ENCODE results near the gene ESRRG.

DNA sequence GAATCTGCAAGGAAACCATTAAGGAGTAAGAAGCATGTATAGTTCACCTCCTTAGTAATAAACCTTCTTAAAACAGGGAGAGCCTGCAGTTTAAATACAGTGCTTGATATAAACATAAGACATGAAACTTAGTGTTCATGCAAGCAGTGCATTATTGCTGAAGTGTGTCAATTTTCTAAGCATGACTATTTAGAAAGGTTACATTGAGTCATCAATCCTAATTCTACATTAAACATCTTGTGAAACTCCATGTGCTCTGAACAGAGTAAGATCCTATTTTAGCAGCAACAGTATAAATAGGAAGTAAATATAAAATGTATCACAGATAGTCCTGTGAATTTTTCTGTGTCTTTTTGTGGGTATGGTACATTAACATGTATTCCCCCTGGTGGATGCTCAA is 135.5 kb downstream of the ESRRG start:
- TF ChIP-seq, protein P1, sequence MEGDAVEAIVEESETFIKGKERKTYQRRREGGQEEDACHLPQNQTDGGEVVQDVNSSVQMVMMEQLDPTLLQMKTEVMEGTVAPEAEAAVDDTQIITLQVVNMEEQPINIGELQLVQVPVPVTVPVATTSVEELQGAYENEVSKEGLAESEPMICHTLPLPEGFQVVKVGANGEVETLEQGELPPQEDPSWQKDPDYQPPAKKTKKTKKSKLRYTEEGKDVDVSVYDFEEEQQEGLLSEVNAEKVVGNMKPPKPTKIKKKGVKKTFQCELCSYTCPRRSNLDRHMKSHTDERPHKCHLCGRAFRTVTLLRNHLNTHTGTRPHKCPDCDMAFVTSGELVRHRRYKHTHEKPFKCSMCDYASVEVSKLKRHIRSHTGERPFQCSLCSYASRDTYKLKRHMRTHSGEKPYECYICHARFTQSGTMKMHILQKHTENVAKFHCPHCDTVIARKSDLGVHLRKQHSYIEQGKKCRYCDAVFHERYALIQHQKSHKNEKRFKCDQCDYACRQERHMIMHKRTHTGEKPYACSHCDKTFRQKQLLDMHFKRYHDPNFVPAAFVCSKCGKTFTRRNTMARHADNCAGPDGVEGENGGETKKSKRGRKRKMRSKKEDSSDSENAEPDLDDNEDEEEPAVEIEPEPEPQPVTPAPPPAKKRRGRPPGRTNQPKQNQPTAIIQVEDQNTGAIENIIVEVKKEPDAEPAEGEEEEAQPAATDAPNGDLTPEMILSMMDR (IDR thresholded peaks at IDR 0.05; ENCODE audit: low read length) = no peak
- no peak for TF ChIP-seq EZH2phosphoT487 (IDR thresholded peaks at IDR 0.05; ENCODE audit: low read length)

All from MM.1S (cell line).